ENCODE data around the gene AUNIP. TPM values are rescaled to one million over a fixed set of nuclear protein-coding genes. Genes with fewer than 3 reads are reported as not detected.

Gene AUNIP
- total RNA-seq, 1 donor from 2014 or later: 4.7 TPM

DNA sequence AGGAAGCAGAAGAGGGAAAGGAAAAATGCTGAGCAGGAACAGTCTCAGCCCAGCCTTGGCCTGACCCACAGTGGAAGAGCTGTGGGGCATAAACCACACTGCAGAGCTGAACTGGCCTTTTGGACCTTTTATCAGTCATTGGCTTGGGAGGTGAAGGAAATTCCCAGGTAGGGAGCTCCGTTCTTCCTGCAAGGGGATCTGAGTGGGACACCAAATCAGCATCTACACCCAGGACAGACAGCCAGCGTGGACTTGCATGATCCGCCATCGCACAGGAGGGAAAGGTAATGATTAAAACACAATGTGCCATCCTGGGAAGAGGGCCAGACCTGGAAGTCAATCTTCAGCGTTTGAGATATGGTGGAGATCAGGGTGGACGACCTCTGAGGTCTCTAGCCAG, 40.7 kb downstream of the AUNIP start:
- no peak for DNase-seq (ENCODE audit: low spot score, unreplicated experiment)
- H3K36me3 Mint-ChIP-seq (ENCODE audit: insufficient read depth): peaks cover 3% of the 10 kb centered on the region
- no peak for TF ChIP-seq CTCF (IDR thresholded peaks at IDR 0.05; ENCODE audit: unreplicated experiment)
- H3K9me3 Mint-ChIP-seq (ENCODE audit: low read depth): no peaks in the 10 kb centered on the region
- H3K4me3 Mint-ChIP-seq (ENCODE audit: low read depth): peak overlapping the region; percentile 99
- H3K27ac Mint-ChIP-seq: peak overlapping the region; percentile 99
- no peaks in the 10 kb centered on the region for H3K27me3 Mint-ChIP-seq
- H3K4me1 Mint-ChIP-seq (ENCODE audit: low read depth): peaks cover 26% of the 10 kb centered on the region

DNA sequence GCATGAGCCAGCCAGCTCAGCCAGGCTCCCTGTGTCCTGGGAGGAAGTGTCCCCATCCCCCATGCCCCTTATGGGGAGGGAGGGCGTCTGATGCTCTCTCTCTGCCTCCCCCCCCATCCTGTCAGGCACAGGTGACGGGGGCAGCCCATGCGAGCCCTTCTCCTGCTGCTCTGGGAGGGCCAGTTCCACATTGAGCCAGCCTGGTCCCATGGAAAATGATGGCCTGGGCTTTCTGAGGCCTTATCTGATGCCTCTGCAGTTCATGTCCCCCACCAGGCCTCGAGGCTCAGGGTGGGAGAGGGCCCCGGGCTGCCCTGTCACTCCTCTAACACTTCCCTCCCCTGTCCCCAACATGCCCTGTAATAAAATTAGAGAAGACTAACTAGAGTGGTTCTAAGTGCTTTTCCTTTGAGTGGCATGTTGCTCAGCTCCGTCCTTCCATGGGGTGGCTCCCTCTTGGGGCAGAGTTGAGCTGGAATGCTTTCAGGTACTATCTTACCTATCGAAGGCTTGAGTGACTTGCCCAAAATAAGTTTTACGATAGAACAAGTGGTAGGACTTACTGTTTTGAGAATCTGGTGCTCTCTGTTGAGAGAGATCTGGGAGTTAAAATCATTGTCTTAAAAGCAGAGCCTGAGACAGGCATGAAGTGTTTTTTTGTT, 41.3 kb downstream of the AUNIP start:
- Mint-ChIP-seq H3K4me1 (ENCODE audit: low read depth) (peaks cover 26% of the 10 kb centered on the region), H3K27me3 (no peaks in the 10 kb centered on the region), H3K9me3 (ENCODE audit: low read depth) (no peaks in the 10 kb centered on the region), H3K27ac (peak overlapping the region; percentile 94), H3K4me3 (ENCODE audit: low read depth) (peak overlapping the region; percentile 99), H3K36me3 (ENCODE audit: insufficient read depth) (peaks cover 3% of the 10 kb centered on the region)
- no peak for DNase-seq (ENCODE audit: low spot score, unreplicated experiment)
- peak; percentile 36 for TF ChIP-seq CTCF (IDR thresholded peaks at IDR 0.05; ENCODE audit: unreplicated experiment)

DNA sequence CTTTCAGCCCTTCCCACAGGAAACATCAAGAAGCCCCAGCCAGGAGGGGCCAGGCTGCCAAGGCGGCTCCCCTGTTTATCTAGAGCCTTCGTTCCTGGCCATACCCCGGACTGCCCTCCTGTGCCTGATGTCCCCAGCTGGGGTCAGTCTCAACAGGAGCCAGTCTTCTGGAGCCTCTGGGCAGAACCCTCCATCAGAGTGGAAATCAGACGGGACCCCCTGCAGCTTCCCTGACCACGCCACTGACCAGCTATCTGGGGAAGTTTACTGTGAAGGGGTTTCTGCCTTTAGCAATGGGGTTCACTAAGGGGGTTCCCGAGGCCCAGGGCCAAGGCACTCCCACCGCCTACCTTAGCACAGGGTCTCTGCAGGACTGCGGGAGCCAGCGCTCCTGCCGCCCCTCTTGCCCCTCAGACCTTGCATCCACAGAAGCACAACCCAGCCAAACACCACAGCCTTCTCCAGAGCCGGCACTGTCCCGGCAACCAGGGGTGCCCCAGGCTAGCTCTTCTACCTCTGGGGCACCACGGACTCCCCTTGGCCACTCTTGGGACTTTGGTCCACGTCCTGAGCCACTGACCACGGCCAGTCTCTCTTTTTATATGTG, 43.0 kb downstream of the AUNIP start:
- no peaks in the 10 kb centered on the region for H3K27me3 Mint-ChIP-seq
- DNase-seq (ENCODE audit: low spot score, unreplicated experiment): no peak
- no peak for TF ChIP-seq CTCF (IDR thresholded peaks at IDR 0.05; ENCODE audit: unreplicated experiment)
- H3K4me1 Mint-ChIP-seq (ENCODE audit: low read depth): peaks cover 23% of the 10 kb centered on the region
- no peak overlapping the region for H3K27ac Mint-ChIP-seq
- H3K4me3 Mint-ChIP-seq (ENCODE audit: low read depth): no peak overlapping the region
- H3K36me3 Mint-ChIP-seq (ENCODE audit: insufficient read depth): peaks cover 3% of the 10 kb centered on the region
- H3K9me3 Mint-ChIP-seq (ENCODE audit: low read depth): no peaks in the 10 kb centered on the region

DNA sequence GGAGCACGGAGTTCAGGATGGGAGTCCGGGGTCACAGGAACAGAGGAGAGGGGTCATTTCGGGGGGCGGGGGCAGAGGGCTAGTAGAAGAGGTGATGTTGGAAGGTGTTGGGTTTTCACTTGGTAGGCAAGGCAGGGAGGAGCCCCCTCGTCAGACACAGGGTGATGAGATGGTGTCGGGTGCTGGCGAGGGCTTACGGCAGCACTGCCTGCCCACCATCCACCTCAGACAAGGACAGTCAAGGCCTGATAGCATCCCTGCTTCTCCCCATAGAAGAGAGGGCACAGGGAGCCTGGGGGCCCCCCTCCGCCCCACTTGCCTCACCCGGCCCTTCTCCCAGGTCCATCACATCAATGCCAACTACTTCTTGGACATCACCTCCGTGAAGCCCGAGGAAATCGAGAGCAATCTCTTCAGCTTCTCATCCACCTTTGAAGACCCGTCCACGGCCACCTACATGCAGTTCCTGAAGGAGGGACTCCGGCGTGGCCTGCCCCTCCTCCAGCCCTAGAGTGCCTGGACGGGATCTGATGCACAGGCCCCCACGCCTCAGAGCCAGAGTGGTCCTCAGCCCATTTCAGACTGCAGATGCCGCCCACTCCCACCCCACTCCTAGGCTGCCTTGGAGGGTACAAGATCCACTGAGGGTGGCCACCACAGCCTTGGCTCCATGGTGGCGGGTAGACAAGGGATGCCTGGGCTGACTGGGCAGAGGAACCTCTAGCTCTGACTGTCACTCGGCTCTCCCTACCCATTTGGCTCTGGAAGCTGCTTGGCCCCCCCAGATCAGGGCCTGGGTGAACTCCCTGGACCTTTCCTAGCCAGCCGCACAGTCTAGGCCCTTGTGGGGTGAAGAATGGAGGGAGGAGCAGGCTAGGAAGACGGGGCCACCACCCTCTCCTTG, 43.8 kb downstream of the AUNIP start:
- Mint-ChIP-seq H3K4me3 (ENCODE audit: low read depth) (no peak overlapping the region), H3K27ac (no peak overlapping the region), H3K9me3 (ENCODE audit: low read depth) (no peaks in the 10 kb centered on the region), H3K36me3 (ENCODE audit: insufficient read depth) (peaks cover 3% of the 10 kb centered on the region), H3K4me1 (ENCODE audit: low read depth) (peaks cover 16% of the 10 kb centered on the region), H3K27me3 (no peaks in the 10 kb centered on the region)
- DNase-seq (ENCODE audit: low spot score, unreplicated experiment): no peak
- no peak for TF ChIP-seq CTCF (IDR thresholded peaks at IDR 0.05; ENCODE audit: unreplicated experiment)

GRCh38 chr1:25814549-25815087, 44.6 kb downstream of the AUNIP start:
- no peak overlapping the region for H3K27ac Mint-ChIP-seq
- no peak for TF ChIP-seq CTCF (IDR thresholded peaks at IDR 0.05; ENCODE audit: unreplicated experiment)

More at GRCh38 chr1:25814549-25815087, 44.6 kb downstream of the AUNIP start:
- Mint-ChIP-seq H3K4me1 (ENCODE audit: low read depth) (peaks cover 16% of the 10 kb centered on the region), H3K27me3 (no peaks in the 10 kb centered on the region), H3K9me3 (ENCODE audit: low read depth) (no peaks in the 10 kb centered on the region), H3K4me3 (ENCODE audit: low read depth) (no peak overlapping the region), H3K36me3 (ENCODE audit: insufficient read depth) (peaks cover 5% of the 10 kb centered on the region)
- no peak for DNase-seq (ENCODE audit: low spot score, unreplicated experiment)
